Uterus (tissue), 2 donors: ENCODE results near the gene ZDHHC7.

ENCODE experiments used
- CTCF ChIP-seq, 4 experiments: fragments of 200-600 bp in 2 of 4; fragments of 450-650 bp in 2 of 4; sonication (generic) in 2 of 4; IDR thresholded peaks; one replicate each; pipeline ENCODE4 v1.5.1; 2016 to 2019; ENCODE audit warnings: antibody characterized with exemption in 4 of 4, mild to moderate bottlenecking in 2 of 4, moderate library complexity in 1 of 4
- POLR2A ChIP-seq, 2 donors: fragments of 450-650 bp; IDR thresholded peaks; one replicate each; pipeline ENCODE4 v1.6.1; 2016; ENCODE audit warnings: antibody characterized with exemption in 2 of 2, mild to moderate bottlenecking in 1 of 2, moderate library complexity in 1 of 2

- TF ChIP-seq CTCF (IDR thresholded peaks at IDR 0.05) (no peak), POLR2A (IDR thresholded peaks at IDR 0.05) (no peak)
Measured at GRCh38 chr16:85003725-85004586, 7.4 kb downstream of the ZDHHC7 start.
